Neural cell (in vitro differentiated cells): ENCODE data around the gene DST. TPM values are rescaled to one million over a fixed set of nuclear protein-coding genes. Genes with fewer than 3 reads are reported as not detected.

Source experiments
- H2AFZ ChIP-seq: fragments of 200-600, 300-800 bp; sonication (generic), shearing (Covaris generic); 2 replicates; pipeline ENCODE4 v1.6.0; 2014; ENCODE audit warnings: low read depth, mild to moderate bottlenecking, antibody characterized with exemption, low read length, moderate library complexity
- H3F3A ChIP-seq: fragments of 200-600 bp; shearing (Covaris generic); 2 replicates; pipeline ENCODE4 v1.6.1; 2016; ENCODE audit warnings: mild to moderate bottlenecking, moderate library complexity, mixed read lengths, antibody characterized with exemption, low read length; ENCODE audit not compliant: insufficient read depth, poor library complexity, severe bottlenecking
- H3K27ac ChIP-seq: fragments of 200-600, 300-800 bp; sonication (generic), shearing (Covaris generic); 2 replicates; pipeline ENCODE4 v1.5.1; 2014; ENCODE audit warnings: mild to moderate bottlenecking, low read length, moderate library complexity
- H3K27me3 ChIP-seq: fragments of 300-800, 200-600 bp; sonication (generic), shearing (Covaris generic); 2 replicates; pipeline ENCODE4 v1.6.0; 2014; ENCODE audit warnings: mild to moderate bottlenecking, low read depth, low read length, moderate library complexity; ENCODE audit not compliant: insufficient read depth
- H3K36me3 ChIP-seq: fragments of 300-800, 200-600 bp; sonication (generic), shearing (Covaris generic); 2 replicates; pipeline ENCODE4 v1.5.1; 2014; ENCODE audit warnings: mild to moderate bottlenecking, antibody characterized with exemption, low read length, moderate library complexity; ENCODE audit not compliant: insufficient read depth
- H3K4me2 ChIP-seq: fragments of 300-800, 200-600 bp; sonication (generic), shearing (Covaris generic); 2 replicates; pipeline ENCODE4 v1.6.0; 2014; ENCODE audit warnings: mild to moderate bottlenecking, low read length
- H3K4me3 ChIP-seq: fragments of 300-800, 200-600 bp; sonication (generic), shearing (Covaris generic); 2 replicates; pipeline ENCODE4 v1.5.1; 2014; ENCODE audit warnings: mild to moderate bottlenecking, low read length, moderate library complexity
- H3K79me2 ChIP-seq: fragments of 200-600 bp; shearing (Covaris generic); replicated peaks from 2 replicates; pipeline ENCODE4 v1.6.0; 2014; ENCODE audit warnings: mild to moderate bottlenecking, low read length, moderate library complexity; ENCODE audit not compliant: insufficient read depth
- H3K9ac ChIP-seq: fragments of 300-800, 200-600 bp; sonication (generic), shearing (Covaris generic); 2 replicates; pipeline ENCODE4 v1.6.1; 2016; ENCODE audit warnings: mild to moderate bottlenecking, low read length, mixed read lengths
- H3K9me2 ChIP-seq: fragments of 200-600 bp; shearing (Covaris generic); 2 replicates; pipeline ENCODE4 v1.6.1; 2016; ENCODE audit warnings: mild to moderate bottlenecking, low read length, mixed read lengths; ENCODE audit not compliant: insufficient read depth
- H3K9me3 ChIP-seq: fragments of 200-600, 300-800 bp; sonication (generic), shearing (Covaris generic); 2 replicates; pipeline ENCODE4 v1.6.1; 2016; ENCODE audit warnings: mild to moderate bottlenecking, mixed run types, low read length, moderate library complexity, mixed read lengths
- H4K20me1 ChIP-seq: fragments of 200-600 bp; shearing (Covaris generic); 2 replicates; pipeline ENCODE4 v1.6.1; 2016; ENCODE audit warnings: mild to moderate bottlenecking, mixed run types; ENCODE audit not compliant: insufficient read depth
- MXI1 ChIP-seq: fragments of 450-650 bp; conservative IDR thresholded peaks from 2 replicates; pipeline ENCODE4 v1.6.1; 2014; ENCODE audit warnings: antibody characterized with exemption, mild to moderate bottlenecking; ENCODE audit not compliant: poor library complexity, severe bottlenecking
- RAD21 ChIP-seq: fragments of 450-650 bp; conservative IDR thresholded peaks from 2 replicates; pipeline ENCODE4 v1.6.1; 2014; ENCODE audit warnings: antibody characterized with exemption, mild to moderate bottlenecking, moderate library complexity
- REST ChIP-seq: IDR thresholded peaks from 2 replicates; pipeline ENCODE4 v1.6.1; 2012; ENCODE audit warnings: borderline replicate concordance
- SMC3 ChIP-seq: fragments of 450-650 bp; conservative IDR thresholded peaks from 2 replicates; pipeline ENCODE4 v1.6.1; 2014; ENCODE audit warnings: antibody characterized with exemption, mild to moderate bottlenecking, moderate library complexity; ENCODE audit not compliant: poor library complexity
- TAF1 ChIP-seq: IDR thresholded peaks from 2 replicates; pipeline ENCODE4 v1.6.1; 2012; ENCODE audit warnings: low read depth
- polyA plus RNA-seq: library from polyadenylated mRNA; depleted of rRNA; stranded (reverse); fragments of >200 nt; gene quantifications from 2 replicates; pipeline ENCODE4 v1.2.3, GENCODE V29; 2014

DST gene
- polyA plus RNA-seq, 1 donor from 2014 or later, result 118 TPM

- Histone ChIP-seq H3K9me2 (no peaks in the 10 kb centered on the region), H4K20me1 (no peaks in the 10 kb centered on the region), H3K27ac (no peak overlapping the region), H3K4me3 (no peak overlapping the region), H2AFZ (no peak overlapping the region), H3K9ac (no peak overlapping the region), H3K36me3 (no peaks in the 10 kb centered on the region), H3F3A (no peaks in the 10 kb centered on the region), H3K9me3 (no peaks in the 10 kb centered on the region), H3K79me2 (no peaks in the 10 kb centered on the region), H3K4me2 (no peak overlapping the region), H3K27me3 (no peaks in the 10 kb centered on the region)
- no peak for TF ChIP-seq TAF1
Observed at GRCh38 chr6:56433119-56433518, 209.6 kb downstream of the DST start.

GRCh38 chr6:56432194-56432593 lies 210.5 kb downstream of the DST start:
- TF ChIP-seq RAD21, result no peak
- no peak for TF ChIP-seq MXI1
- no peak for TF ChIP-seq SMC3
- TF ChIP-seq REST, result no peak
- Histone ChIP-seq H2AFZ (no peak overlapping the region), H4K20me1 (no peaks in the 10 kb centered on the region), H3K9me3 (no peaks in the 10 kb centered on the region), H3F3A (no peaks in the 10 kb centered on the region), H3K9me2 (no peaks in the 10 kb centered on the region), H3K4me2 (no peak overlapping the region), H3K4me3 (no peak overlapping the region), H3K27me3 (no peaks in the 10 kb centered on the region), H3K27ac (no peak overlapping the region), H3K9ac (no peak overlapping the region), H3K79me2 (no peaks in the 10 kb centered on the region), H3K36me3 (no peaks in the 10 kb centered on the region)

GRCh38 chr6:56430629-56431600 lies 211.8 kb downstream of the DST start:
- Histone ChIP-seq H4K20me1 (no peaks in the 10 kb centered on the region), H3K79me2 (no peaks in the 10 kb centered on the region), H3K9ac (no peak overlapping the region), H3K4me3 (no peak overlapping the region), H3K9me3 (no peaks in the 10 kb centered on the region), H2AFZ (no peak overlapping the region), H3K9me2 (no peaks in the 10 kb centered on the region), H3K4me2 (no peak overlapping the region), H3F3A (no peaks in the 10 kb centered on the region), H3K36me3 (no peaks in the 10 kb centered on the region), H3K27ac (no peak overlapping the region), H3K27me3 (no peaks in the 10 kb centered on the region)
- no peak for TF ChIP-seq MXI1
